Activated CD4-positive, alpha-beta memory T cell treated with anti-CD3 and anti-CD28 coated beads for 36 hours (primary cell): ENCODE results near the gene KRAS. TPM values are rescaled to one million over a fixed set of nuclear protein-coding genes. Genes with fewer than 3 reads are reported as not detected.

Experiments used
- total RNA-seq, 2 experiments: library from RNA; stranded (reverse); gene quantifications; one replicate each; pipeline ENCODE4 v1.2.3, GENCODE V29; 2021

Gene KRAS
- total RNA-seq, 2 experiments from 2014 or later = 15.9 to 17.8 TPM

Other genes starting within 250 kb of the KRAS start
- under 1 TPM in 1 of 2 experiments, not detected in 1; 0.10 TPM for gene DNAI7, start 55.8 kb downstream of the KRAS start, total RNA-seq
- 10 to 100 TPM in 1 of 2 experiments, 1 to 10 TPM in 1; 9.8 to 10.1 TPM for gene ETFRF1, start 55.7 kb downstream of the KRAS start, total RNA-seq